LHCN-M2 (cell line): ENCODE results near the gene PRCC. TPM values are rescaled to one million over a fixed set of nuclear protein-coding genes. Genes with fewer than 3 reads are reported as not detected.
A peak's percentile ranks its signal among the peaks of the same experiment; 100 is the strongest.

ENCODE experiments used
- DNase-seq: peaks from one replicate; pipeline ENCODE4 v3.0.0-alpha.2; 2012; ENCODE audit warnings: low read depth
- total RNA-seq: library from RNA; depleted of rRNA; stranded (reverse); fragments of >200 nt; gene quantifications from 2 replicates; pipeline ENCODE4 v1.2.3, GENCODE V29; 2014

The PRCC gene
- total RNA-seq, 1 experiment from 2014 or later = 44.4 TPM

DNA sequence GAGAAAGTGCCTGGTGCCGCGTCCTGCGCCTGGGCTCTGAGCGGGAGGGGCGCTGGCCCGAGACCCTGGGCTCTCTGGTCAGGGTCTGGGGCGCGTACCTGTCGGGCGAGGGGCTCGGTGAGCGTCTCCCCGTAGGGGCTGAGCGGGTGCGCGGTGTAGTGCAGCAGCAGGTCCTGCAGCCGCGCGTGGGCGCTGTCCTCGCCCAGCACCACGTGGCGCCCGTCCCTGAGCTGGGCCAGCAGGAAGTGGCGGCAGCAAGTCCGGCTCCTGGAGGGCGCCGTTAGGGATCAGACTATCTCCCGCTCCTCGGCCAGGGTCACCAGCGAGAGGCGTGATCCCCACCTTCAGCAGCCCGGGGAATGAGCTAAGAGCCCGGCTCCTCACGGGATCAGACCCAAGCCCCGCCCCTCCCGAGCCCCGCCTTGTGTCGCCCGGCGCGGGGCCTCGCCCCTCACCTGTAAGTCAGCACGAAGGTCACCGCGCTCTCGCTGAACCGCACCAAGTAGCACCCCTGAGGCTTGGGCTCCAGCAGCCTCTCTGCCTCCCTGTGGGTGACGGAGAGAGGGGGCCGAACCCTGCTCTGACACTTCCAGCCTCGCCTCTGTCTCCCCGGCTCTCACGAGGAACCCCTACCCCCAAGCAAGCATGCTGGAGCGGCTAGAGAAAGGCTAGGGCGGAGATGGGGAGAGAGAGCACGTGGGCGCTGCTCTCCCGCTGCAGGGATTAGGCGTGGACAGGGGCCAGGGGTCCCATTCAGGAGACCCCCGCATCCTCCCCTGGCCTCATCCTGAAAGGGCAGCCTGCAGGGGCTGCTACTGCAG lies 46.6 kb downstream of the PRCC start:
- DNase-seq = no peak

DNA sequence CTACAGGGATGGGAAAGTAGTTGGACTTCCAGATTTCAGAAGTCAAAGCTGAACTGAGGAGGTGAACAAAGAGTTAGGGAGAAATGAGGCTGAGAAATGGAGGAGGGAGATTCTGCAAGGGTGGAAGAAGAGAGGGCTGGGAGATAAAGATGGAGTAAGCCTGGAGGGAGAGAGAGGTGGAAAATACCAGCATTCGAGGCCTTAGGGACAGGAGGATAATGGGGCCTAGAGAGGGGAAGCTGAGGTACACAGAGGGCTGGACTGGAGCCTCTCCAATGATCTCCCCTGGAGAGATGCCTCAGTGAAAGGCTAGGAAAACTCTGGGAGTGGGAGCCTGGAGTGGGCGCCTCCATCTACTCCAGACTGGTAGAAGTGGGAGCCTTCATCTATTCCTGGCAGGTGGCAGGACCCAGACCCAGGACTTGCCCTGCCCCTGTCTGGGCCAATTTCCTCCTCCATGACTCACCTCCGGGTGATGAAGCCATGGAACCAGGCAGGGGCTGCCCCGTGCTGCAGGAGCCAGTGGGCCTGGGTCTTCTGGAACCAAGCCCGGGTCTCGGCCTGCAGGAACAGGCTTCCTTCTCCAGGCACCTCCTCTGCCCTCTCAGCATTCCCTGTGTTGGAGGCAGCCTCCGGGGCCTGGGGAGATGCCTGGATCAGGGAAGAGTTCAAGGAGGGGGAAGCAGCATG lies 47.4 kb downstream of the PRCC start:
- no peak for DNase-seq

DNA sequence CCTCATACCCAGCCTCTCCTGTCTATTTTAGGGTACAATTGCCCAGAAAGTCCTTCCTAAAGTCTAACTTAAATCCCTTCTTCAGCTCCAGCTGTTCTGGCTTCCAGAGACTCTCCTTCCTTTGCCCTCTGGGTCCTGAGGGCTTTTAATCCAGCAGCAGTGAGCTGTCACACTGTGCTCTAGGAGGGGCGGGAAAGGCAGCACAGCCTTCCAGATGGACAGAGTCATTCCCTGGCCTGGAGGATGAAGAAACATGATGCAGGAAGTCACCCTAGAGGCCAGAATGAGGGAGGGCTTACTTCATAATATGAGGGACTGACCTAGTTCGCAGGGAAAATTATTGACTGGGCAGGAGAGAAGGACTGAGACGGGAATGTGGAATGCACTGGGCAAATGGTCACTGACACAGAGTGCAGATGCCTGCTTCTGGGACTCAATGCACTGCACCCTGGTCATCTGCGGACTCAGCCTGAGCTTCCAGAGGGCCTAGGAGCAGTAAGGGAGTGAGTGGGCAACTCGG lies 48.0 kb downstream of the PRCC start:
- DNase-seq = peak; percentile 69

DNA sequence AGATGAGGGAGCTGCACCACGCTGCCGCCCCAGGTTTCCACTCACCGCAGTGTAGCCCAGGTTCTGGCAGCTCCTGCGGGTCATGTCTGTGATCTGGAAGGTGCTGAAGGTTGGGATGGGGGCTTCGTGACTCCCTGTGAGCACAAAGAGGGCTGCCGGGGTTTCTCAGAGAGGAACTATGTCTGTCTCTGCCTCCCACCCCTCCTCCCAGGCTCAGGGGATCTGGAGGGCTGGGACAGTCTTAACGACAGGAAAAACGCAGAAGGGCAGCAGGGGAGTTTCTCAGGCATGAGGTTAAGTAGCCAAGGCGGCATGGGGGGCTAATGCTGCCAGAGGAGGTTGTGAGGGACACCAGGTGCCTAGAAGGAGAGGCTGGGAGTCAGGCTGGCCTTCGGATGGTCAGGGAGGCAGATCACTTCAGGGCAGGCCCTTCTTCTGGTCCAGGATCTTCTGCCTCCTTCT lies 48.7 kb downstream of the PRCC start:
- DNase-seq = no peak

DNA sequence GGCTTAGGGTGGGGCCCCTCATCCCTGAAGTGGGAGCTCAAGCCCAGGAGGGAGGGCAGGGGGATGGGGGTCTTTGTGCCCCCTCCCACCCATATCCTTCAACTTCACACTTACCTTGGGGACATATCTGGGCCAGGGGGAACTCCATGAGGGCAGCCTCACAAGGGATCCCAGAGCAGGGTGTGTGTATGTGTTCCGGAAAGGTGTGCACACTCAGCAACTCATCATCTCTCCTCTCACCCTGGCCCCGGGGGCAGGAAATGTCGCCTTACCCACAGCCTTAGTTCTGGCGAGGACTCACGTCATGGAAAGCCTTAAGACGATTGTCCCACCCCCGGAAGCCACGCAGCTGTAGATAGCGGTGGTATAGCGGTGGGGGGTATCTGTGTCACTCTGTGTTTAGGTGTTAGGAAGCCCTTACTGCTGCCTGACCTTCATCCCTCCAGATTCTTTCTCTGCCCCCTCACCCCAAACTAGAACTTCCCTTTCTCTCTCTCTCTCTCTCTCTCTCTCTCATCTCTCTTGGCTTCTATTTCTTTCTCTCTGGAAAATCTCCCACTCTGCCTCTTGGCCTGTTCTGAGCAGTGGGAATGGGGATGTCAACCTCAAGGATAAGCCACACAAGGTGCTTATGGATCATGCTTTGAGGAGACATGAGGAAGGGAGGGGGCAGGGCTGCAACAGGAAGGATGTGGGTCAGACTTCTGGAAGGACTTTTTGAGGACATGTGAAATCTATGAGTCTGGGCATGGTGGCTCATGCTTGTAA lies 49.4 kb downstream of the PRCC start, which contains the start of gene SH2D2A:
Gene SH2D2A, minus strand, starts transcription at position 288 of the 768 bp plus-strand sequence. Its CDS starts 140 bp downstream, at position 148.
- DNase-seq = no peak

DNA sequence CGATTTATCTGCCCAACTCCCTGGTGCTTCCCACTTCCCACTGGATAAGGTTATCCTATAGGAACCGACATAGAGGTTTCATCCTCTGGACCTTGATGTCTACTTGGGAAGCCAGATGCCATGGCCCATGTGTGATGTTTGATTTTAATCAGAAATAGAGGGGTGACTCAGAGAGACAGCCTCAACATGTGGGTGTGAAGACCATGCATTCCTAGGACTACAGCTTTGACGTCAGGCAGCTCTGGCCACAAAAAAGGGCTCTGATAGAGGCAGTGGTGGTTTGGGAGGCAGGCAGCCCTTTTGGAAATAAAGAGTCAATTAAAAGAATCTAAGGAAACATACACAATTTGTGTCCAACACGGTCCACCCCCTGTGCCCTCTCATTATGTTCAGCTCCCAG lies 54.5 kb downstream of the PRCC start:
- DNase-seq = peak; percentile 44

DNA sequence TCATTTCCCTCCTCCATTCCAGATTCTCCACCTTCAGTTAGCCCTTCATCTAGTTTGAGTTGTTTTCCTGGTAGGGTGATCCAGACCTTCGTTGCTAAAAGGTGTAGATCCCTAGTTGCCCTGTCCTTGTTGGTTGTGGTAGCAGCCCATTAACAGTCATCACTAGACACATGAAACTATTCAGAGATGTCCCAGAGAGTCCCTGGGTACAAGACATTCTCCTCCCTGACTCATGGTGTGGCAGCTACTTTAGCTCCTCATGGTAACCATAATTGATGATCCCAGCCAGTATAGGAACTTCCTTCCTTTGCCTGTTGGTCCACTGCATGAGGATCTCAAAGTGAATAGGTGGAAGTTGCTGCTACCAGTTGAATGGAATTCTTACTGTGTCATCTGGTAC lies 55.3 kb downstream of the PRCC start:
- DNase-seq = no peak

DNA sequence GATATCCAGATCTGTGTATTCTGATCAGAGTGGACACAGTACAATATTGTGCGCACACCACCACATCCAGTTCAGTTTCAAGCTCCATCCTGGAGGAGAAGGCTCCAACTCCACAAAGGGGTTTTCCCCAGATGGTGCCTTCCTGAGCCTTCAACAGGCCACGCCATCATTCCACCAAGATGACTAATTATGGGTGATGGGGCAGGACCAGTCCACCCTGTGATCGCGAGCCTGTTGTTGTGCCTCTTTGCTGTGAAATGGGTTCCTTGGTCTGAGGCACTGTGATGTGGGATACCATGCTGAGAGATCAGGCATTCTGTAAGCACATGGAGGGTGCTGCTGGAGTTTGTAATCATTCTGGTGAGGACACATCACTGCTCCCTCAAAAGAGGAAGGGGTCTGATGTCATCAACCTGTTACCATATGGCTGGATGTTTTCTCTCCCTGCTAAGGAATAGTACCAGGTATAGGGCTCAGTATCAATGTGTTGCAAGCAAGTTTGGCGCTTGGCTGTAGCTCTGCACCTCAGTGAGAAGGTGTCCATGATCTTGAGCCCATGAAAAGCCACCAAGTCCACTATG lies 56.0 kb downstream of the PRCC start:
- no peak for DNase-seq

DNA sequence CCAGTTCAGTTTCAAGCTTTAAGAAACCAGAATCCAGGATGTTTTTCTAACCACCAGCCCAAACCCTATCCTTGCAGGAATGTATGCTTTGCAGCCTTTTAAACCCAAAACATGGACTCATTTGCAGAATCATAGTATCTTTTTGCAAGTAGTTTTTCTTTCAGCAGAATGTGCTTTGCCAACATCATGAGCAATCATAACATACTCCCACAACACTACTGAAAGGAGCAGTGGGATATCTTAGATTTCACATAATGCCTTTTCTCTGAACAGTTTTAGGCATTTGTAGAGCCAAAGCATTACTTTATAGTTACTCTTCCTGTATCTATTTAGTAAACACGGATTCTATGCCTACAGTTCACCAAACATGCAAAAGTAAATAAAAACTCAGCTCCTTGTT lies 59.3 kb downstream of the PRCC start:
- no peak for DNase-seq

DNA sequence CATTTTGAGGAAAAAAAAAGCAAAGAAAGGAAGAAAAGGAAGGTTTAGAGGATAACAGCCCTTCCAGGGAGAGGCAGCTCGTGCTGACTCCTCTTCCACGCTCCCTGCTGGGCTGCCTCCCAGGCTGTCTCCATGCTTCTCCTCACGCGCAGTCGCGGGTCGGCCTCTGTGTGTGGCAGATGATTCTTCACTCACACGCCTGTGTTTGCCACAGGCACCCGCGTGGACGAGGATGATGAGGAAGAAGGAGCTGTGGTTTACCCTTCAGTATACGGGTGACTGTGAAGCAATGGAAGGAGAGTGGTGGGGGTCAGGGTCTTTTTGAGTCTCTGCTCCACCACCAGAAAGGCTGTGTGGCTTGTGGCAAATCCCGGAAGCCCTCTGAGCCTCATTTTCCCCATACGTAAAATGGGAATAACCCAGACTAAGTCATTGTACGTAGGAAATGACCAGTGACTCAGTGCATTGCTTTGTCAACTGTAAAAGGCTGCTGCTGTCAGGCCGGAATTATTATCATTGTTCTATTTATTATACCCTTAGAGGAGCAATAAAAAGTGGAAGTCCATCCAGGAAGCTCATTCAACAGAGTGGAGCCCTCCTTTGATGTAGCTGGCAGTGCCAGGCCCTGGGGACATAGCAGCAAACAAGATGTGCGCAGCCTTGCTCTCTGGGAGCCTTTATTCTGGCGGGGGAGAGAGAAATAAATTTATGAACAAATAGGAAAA lies 61.2 kb downstream of the PRCC start:
- no peak for DNase-seq

DNA sequence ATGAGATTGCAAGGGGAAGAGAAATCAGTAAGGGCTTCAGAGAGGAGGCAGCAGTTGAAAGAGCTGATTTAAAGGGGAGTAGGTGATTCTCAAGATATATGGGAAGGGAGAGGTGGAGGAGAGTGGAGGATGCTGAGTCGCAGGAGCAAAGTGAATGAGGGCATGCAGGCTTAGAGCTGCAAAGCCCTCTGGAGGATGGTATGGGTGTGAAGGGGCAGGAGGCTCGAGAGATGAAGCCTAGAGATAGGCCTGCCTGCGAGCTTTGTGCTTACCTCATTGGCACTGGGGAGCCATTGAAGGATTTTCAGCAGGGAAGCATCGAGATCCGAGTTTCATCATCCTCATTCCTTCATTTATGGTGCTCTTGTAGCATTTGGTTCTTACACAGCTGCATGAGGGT lies 65.1 kb downstream of the PRCC start:
- DNase-seq = no peak

DNA sequence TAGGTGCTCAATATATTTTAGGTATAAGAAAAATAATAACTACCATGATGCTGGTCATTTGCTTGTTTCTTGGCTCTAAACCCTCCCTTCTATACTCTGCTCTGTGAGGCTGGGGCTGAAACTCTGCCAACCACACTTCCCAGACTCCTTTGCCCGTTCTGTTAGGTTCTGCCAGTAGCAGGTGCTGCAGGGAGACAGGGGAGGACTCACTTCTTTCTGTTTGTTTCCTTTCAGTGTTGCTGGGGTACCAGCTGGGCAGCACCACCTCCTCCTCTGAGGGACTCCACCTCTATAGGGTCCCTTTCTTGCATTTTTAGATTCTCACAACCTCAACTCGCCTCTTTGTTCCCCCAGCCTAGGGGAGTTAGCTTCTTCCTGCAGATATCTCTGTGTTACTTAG lies 66.3 kb downstream of the PRCC start:
- no peak for DNase-seq

DNA sequence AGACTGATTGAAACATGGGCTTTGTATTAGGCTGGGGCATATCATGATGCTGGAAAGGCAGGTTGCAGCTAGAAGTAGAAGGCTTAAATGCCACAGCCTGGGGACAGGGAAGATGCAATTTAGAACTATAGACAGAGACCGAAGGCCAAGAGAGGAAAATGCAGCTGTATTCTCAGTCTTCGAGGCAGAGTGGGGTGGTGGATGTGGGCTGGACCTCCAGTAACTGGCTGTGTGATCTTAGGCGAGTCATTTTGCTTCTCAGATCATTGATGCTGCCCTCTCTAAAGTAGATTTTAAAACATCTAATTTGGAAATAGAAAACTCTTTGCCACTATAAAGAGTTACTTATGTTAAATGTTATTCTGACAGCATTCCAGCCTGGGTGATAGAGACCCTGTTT lies 67.0 kb downstream of the PRCC start:
- DNase-seq = no peak

DNA sequence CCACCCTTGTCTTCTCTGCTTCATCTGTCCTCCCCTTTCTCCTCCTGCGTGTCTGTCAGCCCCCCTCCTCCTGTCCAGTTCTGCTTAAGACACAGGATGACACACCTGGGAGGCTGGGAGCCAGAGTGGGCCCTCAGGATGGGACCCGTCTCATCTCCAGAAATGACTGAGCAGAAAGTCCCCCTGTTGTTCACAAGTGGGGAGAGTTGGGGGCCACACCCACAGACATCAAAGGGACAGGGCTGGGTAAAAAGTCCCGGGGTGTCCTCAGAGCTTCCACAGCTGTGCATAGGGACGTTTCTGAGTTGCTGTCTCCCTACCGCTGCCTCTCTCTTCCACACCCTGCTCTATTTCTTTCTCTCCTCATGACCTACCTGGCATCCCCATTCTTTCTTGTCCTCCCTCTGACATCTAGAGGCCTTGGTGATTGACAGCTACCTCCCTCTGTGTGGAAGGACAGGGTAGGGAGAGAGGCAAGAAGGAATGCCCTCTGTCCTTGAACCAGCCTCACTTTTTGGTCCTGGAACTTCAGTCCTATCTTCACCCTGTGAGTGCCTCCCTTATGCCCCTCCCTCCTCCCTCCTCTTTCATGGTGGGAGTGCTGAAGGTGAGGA lies 68.8 kb downstream of the PRCC start:
- no peak for DNase-seq

DNA sequence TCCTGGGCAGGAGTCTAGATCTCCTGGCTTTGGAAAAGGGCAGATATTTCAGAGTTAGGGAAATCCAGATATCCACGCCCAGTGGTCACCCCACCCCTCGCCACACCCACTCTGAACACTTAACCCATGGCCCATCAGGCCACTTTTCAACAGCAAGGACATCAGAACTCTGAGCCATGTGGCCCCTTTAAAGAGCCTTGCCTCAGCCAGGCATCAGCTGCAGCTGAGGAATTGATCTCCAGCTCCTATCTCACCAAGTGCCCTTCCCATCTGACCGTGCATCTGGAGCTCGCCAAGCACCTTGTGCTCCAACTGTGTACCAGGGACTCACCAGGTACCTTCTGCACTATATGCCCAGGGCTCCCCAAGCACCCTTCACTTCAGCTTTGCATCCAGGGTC lies 69.6 kb downstream of the PRCC start:
- DNase-seq = no peak

DNA sequence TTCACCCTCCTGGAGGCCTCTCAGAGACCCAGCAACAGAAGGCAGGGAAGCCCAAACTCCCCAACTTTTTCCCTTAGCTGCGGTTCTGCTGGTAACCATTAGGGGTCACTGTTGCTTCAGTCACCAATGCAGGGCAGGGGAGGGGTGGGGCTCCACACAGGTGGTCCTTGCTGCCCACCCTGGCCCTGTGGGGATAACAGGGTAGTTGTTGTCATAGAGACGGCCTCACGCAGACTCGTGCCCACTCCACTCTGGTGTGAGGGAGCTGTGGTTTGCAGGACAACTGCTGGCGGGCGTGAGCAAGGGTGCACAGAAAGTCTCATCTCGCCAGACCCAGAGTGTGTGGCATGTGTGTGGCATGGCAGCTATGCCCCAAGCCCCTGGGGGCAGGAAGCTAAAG lies 71.6 kb downstream of the PRCC start:
- DNase-seq = no peak

DNA sequence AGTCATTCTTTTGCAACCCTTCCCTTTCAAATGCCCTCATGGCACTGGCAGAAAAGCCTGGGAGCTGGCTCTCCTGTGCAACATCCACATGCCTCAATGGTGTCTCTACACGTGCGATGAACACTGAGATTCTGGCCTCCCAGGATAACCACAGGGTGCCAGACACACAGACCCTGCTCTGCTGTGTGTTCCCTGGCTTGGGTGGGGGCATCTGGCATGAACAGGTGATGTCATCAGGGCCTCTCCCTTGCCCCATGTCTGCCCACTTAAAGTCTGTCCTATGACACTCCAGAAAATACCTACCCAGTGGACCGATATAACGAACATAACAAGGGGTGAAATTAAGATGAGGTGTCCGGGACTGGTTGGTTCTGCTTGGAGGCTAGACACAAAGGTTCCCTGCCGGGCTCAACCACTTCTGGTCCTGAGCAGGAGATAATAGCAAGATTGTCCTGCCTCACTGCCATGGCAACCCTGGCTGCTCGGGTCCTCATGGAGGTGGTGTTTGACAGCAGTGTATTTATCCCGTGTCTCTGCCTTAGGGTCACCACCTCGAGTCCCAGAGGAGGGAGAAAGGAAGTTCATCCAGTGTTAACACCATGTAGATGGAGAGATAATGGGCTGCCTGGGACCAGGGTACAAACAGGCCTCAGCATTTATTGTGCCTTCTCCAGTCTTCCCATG lies 72.2 kb downstream of the PRCC start:
- no peak for DNase-seq

DNA sequence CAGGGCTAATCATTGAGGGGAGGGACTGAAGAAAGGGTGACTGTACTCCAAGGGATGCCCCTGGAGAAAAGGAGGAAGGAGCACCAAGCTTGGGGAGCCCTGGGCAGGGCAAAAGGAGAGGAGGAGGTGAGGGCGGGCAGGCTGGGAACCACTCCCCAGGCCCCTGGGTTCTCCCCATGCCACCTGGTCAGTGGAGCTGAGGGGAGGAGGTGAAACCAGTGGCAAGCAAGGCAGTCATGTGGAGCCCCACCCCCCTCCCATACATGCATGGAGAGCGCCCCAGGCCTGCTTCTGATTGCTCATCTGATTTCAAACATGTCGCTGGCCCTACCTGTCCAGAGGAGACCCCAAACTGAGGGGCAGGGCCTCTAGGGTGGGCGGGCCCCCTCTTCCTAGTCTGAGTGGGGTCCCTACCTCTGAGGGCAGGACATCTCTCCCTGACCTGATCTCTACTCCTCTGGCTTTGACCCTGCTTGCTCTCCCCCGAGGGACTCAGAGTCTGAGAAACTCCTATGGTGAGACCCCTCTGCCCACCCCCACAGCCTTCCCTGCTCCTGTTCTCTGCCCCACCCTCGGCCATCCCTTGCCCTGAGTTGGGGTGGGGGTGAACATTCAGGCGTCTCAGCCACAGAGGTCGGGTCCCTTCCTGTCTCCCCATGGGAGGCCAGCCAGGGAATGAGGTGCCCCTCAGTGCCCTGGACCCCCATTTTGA lies 73.0 kb downstream of the PRCC start:
- no peak for DNase-seq

DNA sequence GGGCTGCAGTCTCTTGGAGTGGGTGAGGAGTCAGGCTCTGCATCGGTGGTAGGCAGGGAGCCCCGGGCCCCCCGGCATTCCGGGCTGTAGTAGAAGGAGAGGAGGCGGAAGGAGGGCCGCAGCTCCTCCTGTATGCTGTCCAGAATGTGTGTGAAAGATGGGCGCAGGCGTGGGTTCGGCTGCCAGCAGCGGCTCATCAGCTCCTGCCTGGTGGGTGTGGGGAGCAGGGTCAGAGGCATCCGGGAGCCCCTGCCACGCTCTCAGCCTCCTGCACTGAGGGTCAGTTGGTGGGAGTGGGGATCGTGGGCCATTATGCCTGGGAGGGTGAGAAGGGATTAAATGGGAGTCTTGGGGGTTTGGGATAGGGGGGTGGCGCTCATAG lies 73.6 kb downstream of the PRCC start:
- no peak for DNase-seq
